NCI-H146 (cell line): ENCODE measurements around the gene LALBA.
"Not testable (repeated sequence)": the region's sequence is repeated elsewhere in the genome, so short reads cannot be mapped to it uniquely, and the experiment has no call there.

Source experiments
- DNase-seq: peaks from one replicate; lab custom pipeline; 2025; lab: John Stamatoyannopoulos, UW

LALBA gene

DNA sequence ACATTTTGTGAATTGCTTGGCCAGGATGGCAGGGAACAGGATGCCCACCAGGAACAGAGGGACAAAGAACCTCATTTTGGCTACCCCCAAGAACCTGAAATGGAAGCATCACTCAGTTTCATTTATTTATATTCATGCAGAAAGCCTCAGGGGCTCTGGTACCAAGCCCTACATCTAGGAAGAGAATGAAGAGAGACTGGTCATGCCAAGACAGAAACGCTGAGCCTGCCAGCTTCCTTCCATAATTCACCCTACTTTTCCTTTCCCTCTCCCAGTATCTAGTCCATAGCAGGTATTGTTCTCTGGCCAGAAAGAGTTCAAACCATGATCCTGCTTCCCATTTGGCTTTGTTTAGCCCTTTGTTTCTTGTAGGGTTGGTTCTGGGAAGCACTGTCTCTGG lies at the start of gene LALBA:
LALBA (minus strand) TSS at position 101 of the 400 bp plus-strand sequence; CDS start at position 75, 26 bp downstream.
- no peak for DNase-seq

DNA sequence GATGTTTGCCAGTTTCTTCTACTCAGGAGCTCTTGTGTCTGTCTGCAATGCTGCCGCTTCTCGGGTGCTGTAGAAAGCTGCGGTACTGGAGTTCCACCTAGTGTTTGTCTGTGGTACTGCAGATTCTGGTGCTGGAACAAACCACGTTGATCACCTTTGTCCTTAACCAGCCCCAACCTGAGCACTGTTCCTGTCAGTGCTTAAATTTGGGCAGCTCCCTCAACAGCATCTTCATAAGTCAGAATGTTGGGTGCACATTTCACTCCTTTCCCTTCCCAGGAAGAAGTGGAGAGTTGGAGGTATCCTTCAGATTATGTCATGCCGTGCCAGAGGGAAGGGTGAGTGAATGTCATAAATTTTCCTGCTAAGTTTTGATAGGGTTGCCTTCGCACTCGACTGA lies 48.7 kb upstream of the LALBA start:
- peak; percentile 66 for DNase-seq

DNA sequence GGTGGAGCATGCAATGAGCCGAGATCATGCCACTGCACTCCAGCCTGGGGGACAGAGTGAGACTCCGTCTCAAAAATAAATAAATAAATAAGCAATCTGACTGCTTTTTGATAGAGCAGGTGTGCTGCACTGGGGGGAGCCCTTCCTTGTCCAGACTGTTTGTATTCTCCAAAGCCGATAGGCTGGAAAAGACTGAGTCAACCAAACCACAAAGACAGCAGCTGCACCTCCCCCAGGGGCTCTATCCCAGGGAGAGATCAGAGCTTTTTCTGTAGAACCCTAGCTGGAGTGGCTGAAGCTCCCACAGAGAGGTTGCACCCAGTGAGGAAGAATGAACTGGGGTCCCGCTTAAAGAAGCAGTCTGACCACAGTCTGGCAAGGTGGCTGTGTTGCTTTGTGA lies 45.8 kb upstream of the LALBA start:
- no peak for DNase-seq

DNA sequence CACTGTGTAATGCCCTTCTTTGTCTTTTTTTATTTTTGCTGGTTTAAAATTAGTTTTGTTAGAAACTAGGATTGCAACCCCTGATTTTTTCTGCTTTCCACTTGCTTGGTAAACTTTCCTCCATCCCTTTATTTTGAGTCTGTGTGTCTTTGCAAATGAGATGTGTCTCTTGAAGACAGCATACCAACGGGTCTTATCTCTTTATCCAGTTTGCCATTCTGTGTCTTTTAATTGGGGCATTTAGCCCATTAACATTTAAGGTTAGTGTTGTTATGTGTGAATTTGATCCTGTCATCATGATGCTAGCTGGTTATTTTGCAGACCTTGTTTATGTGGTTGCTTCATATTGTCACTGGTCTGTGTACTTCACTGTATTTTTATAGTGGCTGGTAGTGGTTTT lies 43.5 kb upstream of the LALBA start:
- DNase-seq: no peak

DNA sequence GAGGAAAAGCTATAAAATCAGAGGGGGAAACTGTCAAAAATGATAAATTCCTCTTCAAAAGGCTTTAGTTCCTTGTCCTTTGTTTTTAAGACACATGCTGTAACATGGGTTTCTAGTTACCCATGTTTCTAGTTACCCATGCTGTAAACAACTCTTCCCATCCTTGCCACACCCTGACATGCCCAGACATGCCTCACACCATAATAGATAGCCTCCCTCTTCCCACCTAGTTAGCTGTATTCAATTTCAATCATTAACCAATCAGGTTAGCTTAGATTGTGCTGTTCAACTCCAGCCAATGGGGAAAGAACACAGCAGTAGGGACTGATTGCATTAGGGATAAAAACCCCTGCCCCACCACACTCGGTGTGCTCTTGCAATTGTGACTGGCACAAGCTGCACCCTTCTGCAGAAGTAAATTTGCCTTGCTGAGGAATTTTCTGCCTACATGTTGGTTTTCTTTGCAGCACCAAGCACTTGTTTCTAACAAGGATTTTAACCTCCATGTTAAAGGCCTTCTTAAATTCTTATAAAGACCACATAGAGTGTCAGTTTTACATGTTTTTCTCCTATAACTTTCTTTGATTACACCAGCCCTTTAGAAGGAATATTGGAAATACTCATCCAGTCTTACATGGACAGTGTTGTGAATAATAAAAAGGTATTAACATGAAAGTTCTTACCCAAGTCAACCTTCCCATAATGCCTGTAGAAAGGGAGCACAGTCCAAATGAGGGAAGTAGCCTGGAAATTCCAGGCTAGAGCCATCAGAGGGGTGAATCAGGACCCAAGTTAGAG lies 32.5 kb upstream of the LALBA start:
- no peak for DNase-seq

DNA sequence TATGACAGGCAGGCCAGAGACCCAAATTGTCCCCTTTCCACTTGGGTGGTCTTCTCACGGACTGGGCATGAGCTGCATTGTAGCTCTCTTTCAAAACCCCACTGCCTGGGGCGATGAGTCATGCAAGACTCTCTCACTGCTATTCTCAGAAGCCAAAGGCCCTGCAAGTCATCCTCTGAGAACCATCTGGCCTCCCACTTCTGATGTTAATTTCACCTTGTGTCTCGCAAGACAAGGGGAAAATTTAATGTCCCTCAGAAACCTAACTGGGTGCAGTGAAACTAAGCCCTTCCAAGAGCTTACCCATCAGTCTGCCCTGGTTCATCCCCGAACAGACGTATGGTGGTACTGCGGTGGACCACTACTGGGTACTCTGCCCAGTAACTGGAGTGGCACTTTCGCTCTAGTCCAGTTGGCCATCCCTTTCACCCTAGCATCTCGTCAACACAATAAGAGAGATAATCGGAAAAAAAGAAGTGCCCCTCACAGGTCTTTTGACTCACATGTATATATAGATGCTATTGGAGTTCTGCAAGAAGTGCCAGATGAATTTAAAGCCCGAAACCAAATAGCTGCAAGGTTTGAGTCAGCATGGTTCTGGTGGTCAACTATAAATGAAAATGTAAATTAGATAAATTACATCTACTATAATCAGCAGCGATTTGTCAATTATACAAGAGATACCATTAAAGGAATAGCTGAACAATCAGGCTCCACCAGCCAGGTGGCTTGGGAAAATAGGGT lies 31.3 kb upstream of the LALBA start:
- DNase-seq: no peak

DNA sequence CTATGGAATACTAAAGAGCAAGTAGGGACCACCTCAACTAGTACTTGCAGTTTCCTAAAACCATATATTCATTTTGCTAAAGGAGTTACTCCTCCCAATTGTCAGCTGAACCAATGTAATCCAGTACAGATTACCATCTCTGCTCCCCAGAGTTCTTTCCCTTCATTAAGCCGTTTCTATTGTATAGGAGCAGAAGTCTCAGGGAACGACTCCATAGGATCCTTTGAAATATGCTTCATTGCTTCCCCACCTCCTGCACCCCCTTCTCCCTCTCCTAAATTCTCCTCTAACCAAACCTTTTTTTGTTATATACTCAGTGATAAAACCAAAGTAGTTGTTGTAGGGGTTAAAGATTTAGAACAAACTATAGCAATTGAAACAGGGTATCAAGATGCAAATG lies 30.7 kb upstream of the LALBA start:
- no peak for DNase-seq

DNA sequence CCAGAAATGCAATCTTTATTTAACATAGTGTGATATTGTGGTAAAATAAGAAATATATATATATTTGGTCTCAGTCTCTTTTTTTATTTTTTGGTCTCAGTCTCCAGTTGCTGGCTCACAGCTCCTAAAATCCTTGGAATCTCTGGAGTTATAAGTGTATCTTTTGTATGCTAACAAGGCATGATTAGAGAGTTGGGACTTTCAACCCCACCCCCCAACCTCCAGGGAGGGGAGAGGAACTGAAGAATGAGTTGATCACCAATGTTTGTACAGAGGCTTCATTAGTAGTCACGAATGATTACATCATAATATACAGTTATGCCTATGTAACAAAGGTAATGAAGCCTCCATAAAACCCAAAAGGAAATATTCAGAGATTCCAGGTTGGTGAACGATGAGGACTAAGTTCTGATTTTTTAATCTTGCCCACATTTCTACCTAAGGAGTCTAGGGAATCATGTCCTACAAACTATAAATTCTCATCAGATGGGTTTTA lies 22.8 kb upstream of the LALBA start:
- no peak for DNase-seq

DNA sequence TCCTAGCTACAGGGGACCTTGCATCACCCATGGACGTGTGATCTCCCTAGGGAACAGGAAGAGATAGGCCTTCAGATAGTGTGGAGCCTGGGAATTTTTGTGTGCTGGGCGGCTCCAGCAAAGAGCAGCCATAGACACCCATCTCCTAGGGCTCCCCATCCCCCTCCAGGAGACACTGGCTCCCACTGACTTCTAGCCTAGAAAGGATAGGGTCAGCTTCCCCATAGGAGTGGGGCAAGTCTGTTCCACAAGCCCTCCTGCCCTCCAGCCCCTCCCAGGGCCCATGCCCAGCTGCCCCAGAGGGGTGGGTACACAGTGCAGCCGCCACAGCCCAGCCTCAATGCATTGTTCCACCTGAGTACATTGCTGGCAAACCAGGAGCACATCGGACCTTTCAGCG lies 16.5 kb upstream of the LALBA start:
- no peak for DNase-seq

DNA sequence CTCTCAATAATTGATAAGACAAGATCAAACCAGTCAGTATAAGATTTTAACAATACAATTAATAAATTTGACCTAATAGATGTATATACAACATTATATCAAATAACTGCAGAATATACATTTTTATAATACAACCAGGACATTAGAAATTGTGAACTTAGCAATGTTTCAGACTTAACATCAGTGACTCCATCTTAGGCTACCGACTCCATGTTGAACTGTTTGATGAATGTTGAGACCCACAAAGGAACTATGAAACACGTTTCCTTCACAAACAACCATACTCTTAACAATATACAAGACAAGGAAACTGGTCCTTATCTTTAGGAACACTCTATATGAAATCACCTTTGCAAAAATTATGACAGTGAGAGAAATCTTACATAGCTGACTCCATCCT lies 13.9 kb upstream of the LALBA start:
- no peak for DNase-seq

DNA sequence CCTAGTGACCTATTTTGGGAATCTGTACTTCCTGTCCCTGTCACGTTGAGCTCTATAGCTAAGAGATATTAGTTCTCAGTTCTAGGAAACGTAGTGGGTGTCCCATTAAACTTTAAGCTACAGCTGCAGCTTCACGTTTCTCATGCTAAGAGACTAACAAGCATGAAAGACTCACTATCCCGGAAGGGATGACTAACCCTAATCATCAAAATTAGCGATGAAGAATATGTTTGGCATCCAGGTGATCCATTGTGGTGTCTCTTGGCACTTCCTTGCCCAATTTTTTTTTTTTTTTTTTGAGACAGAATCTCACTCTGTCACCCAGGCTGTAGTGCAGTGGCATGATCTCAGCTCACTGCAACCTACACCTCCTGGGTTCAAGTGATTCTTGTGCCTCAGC lies 11.0 kb upstream of the LALBA start:
- DNase-seq: no peak

DNA sequence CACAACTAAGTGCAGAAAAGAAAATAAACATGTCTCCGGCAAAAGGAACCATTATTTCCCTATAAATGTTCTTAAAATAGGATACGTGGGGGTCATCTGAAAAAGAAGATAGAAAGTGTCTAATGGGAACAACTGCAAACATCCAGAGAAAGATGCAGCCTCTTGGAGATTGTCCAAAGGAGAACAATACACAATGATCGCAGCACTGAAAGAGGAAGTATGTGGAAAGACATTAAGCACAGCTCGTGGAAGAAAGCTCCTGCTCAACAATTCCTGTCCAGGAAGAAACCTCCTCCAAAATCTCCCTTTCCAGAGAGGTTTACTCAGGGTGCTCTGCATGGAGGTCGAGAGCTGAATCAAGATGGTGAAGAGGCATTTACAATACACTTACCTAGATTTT lies 2.5 kb upstream of the LALBA start:
- no peak for DNase-seq

DNA sequence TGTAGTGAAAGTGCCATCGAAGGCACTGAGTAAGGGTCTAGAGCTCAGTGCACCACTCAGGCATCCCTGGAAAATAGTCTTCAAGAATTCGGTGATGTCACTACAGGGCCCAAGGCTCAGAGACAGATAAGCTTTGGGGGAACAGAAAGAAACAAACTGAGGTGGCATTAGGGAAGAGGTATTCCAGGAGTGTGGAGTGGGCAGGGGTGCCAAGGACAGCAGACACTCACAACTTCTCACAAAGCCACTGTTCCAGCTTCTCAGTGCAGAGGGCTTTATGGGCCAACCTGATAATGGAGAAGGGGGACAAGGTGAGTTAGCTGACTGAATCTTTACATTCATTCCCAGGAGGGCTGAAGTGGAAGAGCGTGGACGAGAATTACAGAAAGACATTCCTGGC lies 2.1 kb downstream of the LALBA start:
- no peak for DNase-seq

DNA sequence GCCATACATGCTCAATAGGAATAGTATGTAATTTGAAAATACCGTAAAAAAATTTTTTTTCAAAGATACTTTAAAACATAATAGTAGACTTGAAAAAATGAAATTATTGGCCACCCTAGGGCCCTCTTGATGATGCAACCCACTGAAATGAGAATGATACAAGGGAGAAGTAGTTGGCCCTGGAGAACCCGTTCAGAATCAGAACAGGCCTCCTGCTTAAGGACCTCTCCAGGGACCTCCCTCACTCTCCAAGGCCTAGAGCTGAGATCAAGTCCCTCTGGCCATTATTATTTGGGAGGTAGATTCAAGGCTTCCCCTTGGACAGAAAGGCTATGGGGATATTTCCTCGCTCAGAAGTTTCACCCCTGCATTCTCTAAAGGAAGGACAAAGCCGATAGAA lies 11.9 kb downstream of the LALBA start:
- no peak for DNase-seq

DNA sequence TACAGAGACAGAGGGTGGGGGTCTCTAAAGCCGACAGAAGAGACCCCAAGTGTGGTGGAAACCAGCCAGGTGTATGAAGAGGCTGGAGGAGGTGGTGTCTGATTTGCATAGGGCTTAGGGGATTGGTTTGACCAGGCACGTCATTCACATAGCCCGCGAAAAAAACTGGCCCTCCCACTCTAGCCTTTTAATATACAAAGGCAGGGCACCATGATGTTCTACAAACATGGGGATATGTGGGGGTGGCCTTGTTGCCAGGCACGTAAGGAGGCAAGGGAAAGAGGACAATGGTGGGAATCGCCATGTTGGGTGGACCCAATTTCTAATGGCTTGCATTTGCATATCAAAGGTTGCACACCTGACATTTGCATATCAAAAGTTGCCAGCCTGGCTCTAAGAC lies 13.2 kb downstream of the LALBA start:
- DNase-seq: no peak

DNA sequence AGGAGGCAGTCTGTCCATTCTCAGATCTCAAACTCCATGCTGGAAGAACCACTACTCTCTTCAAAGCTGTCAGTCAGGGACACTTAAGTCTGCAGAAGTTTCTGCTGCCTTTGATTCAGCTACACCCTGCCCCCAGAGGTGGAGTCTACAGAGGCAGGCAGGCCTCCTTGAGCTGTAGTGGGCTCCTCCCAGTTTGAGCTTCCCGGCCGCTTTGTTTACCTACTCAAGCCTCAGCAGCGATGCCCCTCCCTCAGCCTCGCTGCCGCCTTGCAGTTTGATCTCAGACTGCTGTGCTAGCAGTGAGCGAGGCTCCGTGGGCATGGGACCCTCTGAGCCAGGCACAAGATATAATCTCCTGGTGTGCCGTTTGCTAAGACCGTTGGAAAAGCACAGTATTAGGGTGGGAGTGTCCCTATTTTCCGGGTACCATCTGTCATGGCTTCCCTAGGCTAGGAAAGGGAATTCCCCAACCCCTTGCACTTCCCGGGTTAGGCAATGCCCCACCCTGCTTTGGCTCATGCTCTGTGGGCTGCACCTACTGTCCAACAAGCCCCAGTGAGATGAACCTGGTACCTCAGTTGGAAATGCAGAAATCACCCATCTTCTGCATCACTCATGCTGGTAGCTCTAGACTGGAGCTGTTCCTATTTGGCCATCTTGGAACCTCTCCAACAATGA lies 16.0 kb downstream of the LALBA start:
- DNase-seq: not testable (repeated sequence)

DNA sequence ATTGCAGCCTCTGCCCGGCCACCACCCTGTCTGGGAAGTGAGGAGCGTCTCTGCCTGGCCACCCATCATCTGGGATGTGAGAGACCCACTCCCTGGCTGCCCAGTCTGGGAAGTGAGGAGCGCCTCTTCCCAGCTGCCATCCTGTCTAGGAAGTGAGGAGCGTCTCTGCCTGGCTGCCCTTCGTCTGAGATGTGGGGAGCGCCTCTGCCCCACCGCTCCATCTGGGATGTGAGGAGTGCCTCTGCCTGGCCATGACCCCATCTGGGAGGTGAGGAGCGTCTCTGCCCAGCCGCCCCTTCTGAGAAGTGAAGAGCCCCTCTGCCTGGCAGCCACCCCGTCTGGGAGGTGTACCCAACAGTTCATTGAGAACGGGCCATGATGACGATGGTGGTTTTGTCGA lies 18.2 kb downstream of the LALBA start:
- DNase-seq: not testable (repeated sequence)

DNA sequence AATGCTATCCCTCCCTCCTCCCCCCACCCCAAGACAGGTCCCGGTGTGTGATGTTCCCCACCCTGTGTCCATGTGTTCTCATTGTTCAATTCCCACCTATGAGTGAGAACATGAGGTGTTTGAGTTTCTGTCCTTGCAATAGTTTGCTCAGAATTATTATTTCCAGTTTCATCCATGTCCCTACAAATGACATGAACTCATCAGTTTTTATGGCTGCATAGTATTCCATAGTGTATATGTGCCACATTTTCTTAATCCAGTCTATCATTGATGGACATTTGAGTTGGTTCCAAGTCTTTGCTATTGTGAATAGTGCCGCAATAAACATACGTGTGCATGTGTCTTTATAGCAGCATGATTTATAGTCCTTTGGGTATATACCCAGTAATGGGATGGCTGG lies 22.8 kb downstream of the LALBA start:
- DNase-seq: not testable (repeated sequence)

DNA sequence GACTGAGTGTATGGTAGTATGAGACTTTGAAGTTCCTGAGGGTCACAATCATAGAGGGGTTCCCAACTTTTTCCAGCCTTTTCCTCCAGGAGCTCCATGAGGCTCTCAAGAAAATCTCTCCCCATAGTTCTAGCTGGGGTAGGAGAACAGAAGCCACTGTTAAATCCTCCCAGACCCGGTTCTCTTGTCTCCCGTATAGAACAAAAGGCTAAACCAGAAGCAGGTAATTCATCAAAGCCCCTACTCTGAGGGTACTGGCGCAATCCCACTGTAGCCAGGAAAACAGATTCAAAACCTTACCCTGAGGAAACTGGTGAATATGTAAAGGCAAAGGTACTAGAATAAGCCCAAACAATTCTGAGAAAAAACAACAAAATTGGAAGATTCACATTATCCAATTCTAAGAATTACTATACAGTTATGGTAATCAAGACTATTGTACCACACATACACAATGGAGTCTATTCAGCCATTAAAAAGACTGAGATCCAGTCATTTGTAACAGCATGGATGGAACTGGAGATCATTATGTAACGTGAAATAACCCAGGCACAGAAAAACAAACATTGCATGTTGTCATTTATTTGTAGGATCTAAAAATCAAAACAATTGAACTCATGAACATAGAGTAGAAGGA lies 23.9 kb downstream of the LALBA start:
- DNase-seq: no peak

DNA sequence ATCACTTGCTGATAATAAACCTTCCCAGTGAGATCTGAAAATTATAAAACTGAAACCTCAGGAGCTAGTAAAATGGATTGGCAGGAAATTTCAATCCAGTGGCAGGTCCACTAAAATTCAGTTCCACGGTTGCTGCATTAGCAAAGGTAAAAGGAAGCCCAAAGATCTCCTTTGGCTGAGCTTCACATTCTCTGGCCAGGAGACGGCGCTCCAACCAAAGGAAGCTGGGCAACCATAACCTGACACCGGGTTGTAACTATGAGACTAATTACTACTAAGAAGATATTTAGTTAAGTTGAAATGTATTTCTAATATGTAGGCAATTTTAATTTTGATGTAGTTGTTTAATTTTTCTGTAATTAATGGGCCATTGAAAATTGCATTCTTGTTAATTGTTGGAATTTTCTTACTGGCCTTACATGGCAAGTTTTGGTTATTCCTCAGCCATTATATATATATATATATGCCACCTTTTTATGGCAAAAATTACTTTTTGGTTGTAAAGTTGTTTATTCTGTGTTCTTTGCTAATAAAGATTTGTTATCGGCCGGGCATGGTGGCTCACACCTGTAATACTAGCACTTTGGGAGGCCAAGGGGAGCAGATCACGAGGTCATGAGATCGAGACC lies 27.4 kb downstream of the LALBA start:
- peak; percentile 19 for DNase-seq

DNA sequence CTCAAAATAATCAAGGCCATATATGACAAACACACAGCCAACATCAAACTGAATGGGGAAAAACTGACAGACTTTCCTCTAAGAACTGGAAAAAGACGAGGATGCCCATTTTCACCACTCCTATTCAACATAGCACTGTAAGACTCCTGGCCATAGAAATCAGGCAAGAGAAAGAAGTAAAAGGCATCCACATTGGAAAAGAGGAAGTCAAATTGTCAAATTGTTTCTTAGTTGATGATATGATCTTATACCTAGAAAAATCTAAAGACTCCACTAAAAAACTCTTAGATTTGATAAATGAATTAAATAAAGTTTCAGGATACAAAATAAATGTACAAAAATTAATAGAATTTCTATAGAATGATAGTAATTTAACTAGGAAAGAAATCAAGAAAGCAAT lies 33.2 kb downstream of the LALBA start:
- DNase-seq: no peak

DNA sequence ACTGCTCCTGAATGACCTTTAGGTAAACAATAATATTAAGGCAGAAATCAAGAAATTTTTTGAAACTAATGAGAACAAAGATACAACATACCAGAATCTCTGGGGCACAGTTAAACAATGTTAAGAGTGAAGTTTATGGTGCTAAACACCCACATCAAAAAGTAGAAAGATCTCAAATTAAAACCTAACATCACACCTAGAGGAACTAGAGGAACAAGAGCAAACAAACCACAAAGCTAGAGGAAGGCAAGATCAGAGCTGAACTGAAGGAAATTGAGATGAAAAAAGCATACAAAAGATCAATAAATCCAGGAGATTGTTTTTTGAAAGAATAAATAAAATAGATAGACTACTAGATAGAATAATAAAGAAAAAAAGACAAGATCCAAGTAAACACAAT lies 37.2 kb downstream of the LALBA start:
- DNase-seq: no peak
